Hematopoietic multipotent progenitor cell (in vitro differentiated cells): ENCODE results near the gene SUN5. TPM values are rescaled to one million over a fixed set of nuclear protein-coding genes. Genes with fewer than 3 reads are reported as not detected.

ENCODE experiments used
- DNase-seq, 3 donors: peaks; one replicate each; pipeline ENCODE4 v3.0.0-alpha.2; 2011 to 2015; ENCODE audit warnings: low read depth in 2 of 3, low spot score in 2 of 3
- total RNA-seq: library from RNA; depleted of rRNA; stranded (reverse); fragments of >200 nt; gene quantifications from one replicate; pipeline ENCODE4 v1.2.3, GENCODE V29; 2012

Gene SUN5
- total RNA-seq, 1 donor, result not detected

DNA sequence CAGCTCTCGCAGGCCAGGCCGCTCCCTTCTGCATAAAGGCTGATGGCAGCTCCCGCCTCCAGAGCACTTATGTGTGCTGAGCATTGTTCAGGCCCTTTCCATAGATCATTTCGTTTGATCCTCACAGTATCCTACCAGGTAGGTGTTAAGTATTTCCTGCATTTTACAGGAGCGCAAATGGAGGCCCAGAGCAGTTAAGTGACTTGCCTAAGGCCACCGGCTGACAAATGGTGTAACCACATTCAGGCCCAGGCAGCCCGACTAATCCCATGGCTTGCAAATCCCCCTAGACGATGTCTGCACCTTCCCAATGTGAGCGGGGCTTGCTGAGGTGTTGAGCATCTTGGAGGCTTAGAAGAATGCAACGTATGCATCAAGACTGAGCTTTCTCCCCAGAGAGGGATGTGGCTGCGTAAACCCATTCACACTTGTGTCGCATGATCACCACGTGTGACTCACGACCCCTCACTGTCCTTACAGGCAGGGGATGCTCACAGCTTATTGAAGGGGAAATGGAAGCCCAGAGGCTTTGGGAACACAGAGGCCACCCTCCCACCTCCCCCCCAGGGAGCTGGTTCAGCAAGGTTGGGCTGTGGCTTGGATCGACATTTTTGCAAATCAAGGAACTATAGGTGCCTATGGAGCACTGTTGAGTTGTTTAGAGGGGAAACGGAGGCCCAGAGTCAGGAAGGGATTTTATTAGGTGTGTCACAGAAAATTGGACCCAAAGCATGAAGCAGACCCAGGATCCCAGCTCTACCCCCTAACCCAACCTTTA lies 10.3 kb upstream of the SUN5 start:
- DNase-seq, result no peak

DNA sequence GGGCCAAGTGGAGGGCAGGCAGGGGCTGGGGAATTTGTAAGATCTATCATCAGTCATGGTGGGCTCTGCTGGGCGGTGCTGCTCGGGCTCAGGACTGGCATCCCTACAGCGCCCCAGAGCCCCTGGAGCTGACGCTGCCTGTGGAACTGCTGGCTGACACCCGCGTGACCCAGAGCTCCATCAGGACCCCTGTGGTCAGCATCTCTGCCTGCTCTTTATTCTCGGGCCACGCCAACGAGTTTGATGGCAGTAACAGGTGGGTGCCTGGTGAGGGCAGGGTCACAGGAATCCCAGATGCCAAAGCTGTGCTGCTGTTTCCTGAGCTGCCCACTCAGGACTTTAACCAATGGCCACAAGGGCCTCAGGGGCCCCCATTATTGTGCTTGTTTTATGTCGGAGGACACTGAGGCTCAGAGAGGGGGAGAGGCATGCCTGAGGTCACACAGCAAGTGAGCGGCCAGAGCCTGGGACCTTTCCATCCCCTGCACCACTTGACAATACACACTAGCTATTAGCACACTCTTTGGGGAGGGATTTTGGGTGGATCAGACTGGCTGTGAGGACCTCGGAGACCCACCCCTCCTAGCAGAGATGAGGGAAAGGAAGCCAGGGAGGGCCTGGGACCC lies 9.6 kb upstream of the SUN5 start:
- DNase-seq, result no peak

DNA sequence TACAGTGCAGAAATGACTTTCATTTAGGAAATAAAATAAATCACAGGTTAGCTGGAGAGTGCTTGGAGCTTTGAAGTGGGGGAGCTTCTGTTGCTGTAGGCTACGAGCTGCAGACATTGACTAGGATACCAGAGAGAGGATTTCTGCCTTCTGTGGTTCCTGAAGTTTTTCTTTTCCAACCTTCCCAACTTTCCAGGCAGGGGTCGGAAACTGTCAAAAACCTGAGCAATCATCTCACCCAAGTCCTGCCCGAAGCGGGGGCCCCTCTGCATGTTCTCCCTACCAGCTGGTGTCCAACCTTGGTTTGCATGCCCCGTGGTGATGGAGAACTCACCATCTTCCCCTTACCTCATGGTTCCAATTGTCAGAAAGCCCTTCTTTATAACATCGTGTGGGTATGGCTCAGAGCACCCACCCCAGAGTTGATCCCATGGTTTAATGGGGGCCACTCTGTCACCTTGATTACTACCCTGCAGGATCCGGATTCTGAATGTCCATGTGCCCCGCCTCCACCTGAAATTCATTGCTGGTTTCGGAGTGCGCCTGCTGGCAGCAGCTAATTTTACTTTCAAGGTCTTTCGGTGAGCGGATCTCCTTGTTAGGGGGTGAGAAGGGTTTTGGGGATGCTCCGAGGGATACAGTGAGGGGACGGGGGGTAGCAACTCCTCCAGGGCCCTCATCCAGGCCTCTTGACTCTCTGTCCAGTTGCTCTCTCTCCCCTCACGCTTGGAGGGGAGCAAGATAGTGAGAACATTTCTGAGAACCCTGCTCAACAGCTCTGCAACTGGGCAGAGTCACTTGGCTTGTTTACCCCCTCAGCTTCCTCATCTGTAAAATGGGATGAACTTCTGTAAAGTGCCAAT lies 8.3 kb upstream of the SUN5 start:
- no peak for DNase-seq

DNA sequence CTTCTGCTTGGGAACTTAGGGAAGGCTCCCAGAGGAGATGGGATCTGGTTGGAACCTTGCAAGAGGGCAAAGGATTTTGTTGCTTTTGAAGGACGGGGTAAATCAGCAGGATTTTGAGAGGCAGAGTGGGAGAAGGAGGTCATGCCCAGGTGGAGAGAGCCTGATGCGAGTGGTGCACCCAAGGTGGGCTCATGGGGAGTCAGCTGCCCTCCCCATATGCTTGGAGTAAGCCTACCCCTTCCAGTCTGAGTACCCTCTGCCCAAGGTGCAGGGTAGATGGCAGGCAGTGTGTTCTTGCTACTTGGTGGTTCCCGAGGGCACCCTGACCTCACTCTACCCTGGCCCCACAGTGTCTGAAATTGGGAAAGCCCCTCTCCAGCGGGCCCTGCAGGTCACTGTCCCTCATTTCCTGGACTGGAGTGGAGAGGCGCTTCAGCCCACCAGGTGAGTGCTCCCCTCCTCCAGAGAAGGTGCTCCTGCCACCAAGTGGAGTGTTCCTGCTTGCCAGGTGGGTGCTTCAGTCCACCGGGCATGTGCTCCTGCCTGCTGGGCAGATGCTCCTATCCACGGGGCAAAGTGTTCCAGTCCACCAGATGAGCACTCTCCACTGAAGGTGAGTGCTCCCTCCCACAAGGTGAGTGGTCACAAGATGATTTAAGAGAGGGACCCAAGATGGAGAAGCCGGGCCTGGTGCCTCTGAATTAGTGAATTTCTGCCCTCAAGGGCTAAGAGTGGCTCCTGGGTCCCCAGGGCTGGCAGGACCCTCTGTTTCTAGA lies 6.6 kb upstream of the SUN5 start:
- no peak for DNase-seq

DNA sequence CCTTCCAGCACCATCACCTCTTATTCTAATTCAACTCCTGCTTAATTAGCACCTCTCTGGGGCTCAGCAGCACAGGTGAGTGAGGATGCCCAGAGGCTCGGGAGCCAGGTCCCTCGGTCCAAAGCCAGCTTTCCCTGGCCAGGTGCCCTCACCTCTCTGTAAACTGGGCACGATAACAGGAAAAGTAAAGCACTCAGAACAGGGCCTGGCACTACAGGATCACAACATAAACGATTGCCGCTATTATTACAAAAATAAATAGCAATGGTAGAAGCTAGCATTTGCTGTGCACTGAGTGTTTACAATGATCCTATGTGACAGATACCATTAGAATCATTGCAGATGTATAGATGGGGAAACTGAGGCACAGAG lies 5.9 kb upstream of the SUN5 start:
- DNase-seq, result no peak

DNA sequence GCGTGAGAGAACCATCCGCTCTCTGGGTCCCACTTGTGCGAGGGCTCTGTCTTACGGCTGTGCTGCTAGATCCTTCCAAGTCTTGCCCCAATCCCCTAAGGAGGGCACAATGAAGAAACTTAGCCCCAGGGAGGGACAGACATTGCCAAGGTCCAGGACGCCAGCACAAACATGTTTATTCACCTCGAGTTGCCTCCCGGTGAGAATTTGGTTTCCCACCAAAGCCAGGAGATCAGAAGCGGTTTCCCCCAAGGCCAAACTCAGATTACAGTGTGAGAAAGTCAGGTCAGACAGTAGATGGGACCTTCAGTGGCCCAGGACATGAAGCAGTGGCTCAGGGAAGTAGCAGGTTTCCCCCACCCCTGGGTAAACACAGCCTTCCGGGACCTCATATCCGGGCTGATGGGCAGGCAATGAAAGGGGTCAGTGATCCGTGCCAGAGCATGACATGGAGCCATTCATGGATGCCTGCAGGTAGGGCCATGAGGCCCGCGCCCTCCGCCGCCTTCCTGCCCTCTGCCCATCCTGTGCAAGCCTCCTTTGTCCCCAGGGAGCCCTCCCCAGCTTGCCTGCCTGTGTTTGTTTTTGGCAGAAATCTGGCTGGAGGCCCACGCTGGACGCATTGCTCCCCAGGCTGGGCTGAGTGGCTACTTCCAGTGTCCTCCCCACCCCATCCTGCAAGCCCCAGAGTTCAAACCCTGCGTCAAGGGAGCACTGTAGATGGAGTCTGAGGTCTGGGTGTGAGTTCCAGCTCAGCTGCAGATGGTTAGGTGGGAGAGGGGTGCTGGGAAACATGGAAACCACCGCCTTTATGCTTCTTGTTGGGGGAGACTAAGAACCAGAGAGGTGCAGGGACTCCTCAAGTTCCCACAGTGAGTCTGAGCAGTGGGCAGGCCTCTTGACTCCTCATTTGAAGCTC lies 5.2 kb upstream of the SUN5 start:
- DNase-seq, result no peak

DNA sequence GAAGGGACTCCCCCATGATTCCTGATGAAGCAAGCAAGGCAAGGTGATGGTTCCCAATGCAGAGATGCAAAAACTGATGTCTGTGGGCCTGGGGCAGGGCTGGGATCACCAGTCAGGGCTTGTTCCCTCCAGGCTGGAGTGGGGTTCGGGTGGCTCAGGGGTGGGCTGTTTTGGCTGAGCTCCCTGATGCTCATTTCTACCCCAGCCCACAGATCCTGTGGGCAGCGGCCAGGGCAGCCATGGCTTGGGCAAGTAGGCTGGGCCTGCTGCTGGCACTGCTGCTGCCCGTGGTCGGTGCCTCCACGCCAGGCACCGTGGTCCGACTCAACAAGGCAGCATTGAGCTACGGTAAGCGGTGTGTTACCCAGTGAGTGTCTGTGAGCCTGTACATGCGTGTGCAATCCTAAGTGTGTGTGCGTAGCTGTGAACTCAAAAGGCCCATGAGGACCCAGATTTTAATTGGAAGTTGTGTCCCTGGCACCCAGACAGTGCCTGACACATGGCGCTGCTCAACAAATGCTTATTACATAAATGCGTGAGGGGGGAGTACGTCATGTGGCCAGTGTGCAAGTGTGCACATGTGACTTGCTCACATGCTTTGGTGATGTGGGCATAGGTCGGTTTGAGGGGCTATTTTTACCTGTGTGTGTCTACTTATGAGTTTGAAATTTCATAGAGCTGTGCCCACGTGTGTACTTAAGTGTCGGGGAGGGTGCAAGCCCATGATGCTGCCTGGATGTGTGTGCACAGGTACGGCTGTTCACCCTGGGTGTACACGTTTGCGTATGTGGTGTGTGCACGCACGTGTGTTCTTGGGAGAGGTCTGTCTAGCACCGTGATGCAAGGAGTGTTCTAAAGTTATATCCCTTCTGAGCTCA lies 4.3 kb upstream of the SUN5 start:
- DNase-seq, result no peak

DNA sequence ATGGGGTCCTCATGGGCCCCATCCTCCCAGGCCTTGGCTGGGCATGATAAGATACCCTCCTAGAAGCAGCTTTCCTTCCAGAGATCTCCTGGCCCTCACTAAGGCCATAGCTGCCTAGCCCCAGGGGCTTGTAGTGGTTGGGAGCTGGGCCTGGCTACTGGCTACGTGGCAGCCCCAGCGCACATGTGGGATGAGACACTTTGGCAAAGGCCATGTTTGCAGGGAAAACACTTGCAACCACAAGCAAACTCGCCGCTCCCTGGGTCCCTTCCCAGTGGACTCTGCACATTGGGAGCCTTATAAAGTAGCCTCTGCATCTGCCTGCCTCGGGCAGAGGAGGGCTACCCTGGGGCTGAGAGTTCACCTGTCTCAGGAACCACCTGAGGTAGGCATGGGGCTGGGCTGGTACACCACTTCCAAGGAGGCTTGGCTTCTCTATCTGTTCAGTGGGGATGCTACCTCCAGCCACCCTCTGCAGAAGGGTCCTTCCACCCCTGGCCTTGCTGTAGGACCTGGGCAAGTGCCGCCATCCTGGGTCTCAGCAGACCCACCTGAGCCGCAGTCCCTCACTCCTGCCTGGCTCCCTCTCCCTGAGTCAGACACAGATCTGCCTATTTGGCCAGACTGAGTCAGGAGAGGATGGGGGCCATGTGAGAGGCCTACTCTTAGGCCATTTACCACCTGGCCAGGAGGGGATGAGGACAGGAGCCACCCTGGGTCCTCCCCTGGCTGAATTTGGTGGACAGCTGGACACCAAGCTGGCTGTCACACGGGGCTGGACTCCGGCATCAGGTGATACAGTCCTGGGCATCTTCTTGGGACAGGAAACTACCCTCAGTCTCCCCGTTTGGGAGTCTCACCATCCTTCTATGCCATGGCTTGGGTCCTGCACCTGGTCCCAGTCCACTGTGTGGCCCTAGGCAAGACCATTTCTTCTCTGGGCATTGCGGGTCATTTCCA lies 3.4 kb upstream of the SUN5 start, which contains the start of gene BPIFB2:
Gene BPIFB2, plus strand, starts transcription at position 329 of the 960 bp plus-strand sequence. CDS start 871 bp downstream, outside the sequence.
- DNase-seq, result no peak

DNA sequence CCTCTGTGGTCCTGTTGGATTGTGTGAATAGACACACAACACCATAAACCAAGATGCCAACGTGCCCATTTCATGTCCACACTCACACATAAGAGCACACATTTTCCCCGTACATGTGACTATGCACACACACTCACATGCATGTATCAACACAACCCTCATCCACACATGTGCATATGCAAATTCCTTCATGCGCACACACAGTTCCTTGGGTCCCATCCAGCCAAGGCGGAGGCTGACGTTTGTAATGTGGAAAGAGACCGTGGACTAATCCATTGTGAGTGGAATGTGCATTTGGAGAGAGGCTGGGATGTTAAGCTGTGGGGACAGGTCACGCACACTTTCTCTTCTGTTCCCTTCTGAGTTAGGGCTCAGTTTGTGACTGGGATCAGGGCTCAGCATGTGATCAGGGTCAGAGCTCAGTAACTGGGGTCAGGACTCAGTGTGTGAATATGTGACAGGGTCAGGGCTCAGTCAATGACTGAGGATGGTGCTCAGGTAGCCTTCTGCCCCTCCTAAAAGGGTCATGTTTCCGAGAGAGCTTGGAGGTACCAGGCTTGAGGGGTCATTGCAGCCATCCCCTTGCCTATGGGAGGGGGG lies 2.6 kb upstream of the SUN5 start:
- no peak for DNase-seq

DNA sequence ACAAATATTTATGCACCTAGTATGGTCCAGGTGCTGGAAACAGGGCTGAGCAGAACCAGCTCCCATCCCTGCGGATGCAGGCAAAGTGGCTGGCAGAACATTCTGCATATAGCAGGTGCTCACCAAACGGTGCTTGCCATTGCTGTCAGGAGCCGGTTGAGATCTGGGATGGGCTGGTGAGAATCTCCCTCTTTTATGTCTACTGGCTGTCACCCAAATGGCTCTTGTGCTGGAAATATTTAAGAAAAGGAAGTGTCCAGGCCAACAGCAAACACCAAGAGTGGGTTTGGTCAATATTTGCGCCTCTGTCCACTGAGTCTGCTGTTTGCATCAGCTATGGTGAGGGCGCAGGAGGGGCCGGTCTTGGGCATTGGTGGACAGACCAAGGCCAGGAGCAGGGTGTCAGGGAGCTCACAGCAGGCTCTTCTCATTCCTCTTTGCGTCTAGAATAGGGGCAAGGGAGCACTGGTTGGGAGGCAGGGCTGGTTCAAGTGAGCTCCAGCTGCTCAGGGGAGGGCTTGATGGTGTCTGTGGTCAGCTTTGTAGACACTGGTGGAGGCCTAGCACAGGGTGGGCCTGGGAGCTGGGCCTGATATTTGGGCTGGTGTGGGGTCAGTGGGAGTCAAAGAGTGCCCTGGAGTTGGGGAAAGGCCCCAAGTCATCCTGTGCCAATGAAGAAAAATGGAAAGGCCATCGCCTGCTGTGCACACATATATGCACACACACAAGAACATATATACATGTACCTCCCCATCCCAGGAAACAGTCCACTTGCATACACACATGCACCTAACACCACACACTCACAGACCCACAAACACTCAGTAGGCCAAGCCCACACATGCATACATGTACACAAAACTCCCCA lies 1.9 kb upstream of the SUN5 start:
- no peak for DNase-seq

DNA sequence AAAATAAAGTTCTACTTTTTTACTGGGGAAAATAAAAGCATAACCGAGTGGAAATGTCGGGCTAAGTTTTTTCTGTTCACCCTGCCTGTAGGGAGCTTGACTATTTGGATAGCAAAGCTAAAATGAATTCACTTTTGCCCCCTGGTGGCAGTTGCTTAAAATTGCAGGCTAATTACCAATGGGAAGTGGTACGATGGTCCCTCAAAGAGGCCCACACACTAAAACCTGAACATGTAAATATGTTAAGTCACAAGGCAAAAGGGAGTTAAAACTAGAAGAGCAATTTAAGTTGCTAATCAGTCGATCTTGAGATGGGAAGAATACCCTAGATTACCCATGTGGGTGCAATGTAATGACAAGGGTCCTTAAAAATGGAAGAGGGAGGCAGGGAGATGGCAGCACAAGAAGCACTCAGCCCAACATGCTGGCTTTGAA lies 916 bp upstream of the SUN5 start:
- peak in 2 of 3 donors; percentile 9 to 40 for DNase-seq

DNA sequence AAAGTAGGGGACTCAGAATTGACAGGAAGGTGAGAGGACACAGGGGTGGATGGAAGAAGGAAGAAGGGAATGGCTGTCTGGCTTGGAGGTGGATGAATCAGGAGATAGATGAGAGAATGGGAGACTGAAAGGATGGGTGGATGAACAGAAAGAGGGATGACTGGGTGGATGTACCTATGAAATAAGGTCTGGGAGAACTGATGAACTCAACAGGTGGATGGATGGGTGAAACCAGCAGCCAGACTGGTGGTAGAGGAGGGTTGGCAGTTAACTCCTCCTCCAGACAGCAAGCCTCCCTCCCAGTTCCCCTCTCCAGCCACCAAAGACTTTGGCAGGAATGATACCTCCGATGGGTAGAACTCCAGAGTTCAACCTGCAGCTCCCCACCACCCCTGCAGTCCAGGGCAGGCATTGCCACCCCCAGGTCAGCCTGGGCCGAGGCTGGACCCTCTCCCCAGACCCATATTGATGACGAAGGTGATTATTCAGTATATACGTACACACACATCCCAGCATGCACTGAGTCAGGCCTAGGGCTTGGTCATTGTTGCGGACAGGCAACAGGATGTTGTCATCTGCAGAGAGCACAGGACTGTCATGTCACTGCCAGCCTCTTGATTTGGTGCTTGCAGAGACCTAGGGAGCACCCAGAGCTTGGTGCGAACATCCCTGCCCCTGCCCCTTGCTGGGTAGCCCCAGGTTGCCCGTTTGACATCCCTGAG lies 2.0 kb downstream of the SUN5 start:
- DNase-seq, result no peak

DNA sequence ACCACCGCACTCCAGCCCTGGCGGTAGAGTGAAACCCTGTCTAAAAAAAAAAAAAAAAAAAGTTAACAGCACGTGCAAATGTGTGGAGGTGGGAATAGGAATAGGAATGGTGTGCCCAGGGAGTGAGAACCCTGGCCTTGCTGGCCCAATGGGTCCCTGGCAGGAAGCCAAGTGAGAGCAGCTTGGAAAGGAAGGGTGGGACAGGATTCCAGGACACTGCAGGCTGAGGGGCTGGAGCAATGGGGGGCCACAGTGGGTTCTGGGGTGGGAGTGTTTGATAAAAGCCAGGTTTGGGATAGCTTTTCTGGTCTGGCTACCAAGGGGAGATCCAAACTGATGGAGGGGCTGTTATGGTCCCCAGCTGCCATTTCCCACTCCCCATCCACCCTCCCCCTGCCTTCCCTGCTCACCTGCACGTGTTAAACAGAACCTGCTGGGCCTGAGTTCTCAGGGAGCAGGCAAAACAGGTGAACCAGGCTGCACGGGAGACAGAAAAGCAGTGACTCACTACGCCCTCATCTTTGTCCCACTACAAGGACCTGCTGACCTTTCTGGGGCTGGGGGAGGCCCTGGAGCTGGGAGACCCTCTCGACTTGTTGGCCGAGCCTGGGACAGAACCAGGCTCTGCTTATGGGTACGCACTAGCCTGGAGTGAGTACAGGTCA lies 3.3 kb downstream of the SUN5 start:
- DNase-seq, result no peak

DNA sequence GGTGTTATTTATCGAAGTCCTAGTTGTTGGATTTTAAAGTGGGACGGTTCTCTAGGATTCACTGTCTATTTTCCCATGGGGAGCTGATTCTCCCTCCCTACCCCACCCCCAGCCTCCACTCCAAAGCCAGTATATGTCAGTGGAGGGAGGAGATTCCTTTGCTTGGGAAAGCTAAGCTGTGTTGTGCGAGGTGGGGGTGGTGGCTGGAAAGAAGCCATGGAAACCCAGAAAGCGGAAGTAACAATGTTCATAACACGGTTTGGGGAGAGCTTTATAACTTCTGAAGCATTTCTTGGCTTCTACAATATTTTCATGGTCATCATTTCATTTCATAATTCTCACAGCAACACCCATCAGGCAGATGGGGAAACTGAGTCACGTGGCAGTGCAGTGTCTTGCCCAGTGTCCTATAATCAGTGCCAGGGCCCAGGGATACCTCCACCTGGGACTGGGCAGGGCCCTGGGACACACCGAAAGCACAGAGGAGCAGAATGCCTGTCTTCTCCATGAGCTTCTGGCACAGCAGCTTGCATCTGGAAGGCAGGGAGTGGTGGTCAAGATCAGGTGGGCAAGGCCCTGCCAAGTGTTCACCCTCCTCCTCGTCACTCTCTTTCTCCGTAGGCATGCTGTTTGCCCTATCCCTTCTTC lies 4.5 kb downstream of the SUN5 start:
- peak in 2 of 3 donors; percentile 46 to 68 for DNase-seq
